C4-2B (cell line): ENCODE measurements around the gene SRGAP2.
"Not testable (repeated sequence)": the region's sequence is repeated elsewhere in the genome, so short reads cannot be mapped to it uniquely, and the experiment has no call there.

Source experiments
- CTCF ChIP-seq: fragments of 450-650 bp; conservative IDR thresholded peaks from 2 replicates; pipeline ENCODE4 v1.5.1; 2017; ENCODE audit warnings: mild to moderate bottlenecking
- ZFX ChIP-seq: fragments of 450-650 bp; IDR thresholded peaks from 2 replicates; pipeline ENCODE4 v1.6.1; 2017

GRCh38 chr1:206205569-206205968 lies 2.2 kb downstream of the SRGAP2 start:
- not testable (repeated sequence) for TF ChIP-seq CTCF, ZFX
